K562 (cell line): ENCODE data around the gene MAD1L1. TPM values are rescaled to one million over a fixed set of nuclear protein-coding genes. Genes with fewer than 3 reads are reported as not detected.

Source experiments
- ATAC-seq: fragments of 200-7000 bp; cut with Tn5 transposase; 3 replicates; pipeline ENCODE4 v1.9.1; 2020; ENCODE audit warnings: moderate library complexity
- BruUV-seq: library from RNA; stranded (reverse); fragments of 400-500 nt; replicated peaks from 2 replicates; lab custom pipeline; 2021; lab: Mats Ljungman, UMichigan
- CTCF ChIA-PET: fragments of 300-600 bp; formaldehyde crosslinking; extraction: SDS; loops from one replicate; lab custom pipeline; 2021; ENCODE audit warnings: low intra/inter-chr PET ratio; lab: Yijun Ruan, JAX
- POLR2A ChIA-PET: fragments of 300-600, 350-650 bp; sonication (Branson Sonifier 250); formaldehyde crosslinking; extraction: SDS; loops from one replicate; lab custom pipeline; 2021; ENCODE audit warnings: antibody characterized with exemption, inconsistent platforms; lab: Yijun Ruan, JAX
- DNase-seq, 4 experiments: peaks; one replicate each; pipeline versions ENCODE4 v3.0.0 to v3.0.0-alpha.2; 2011 to 2018; ENCODE audit warnings: low spot score in 3 of 4, mixed read lengths in 3 of 4; ENCODE audit errors: extremely low read depth in 1 of 4
- FAIRE-seq: peaks from 2 replicates; lab custom pipeline; 2011; peaks lifted over from hg19 to GRCh38; lab: Jason Lieb, UNC
- H2AFZ ChIP-seq: 2 replicates; pipeline ENCODE4 v1.6.0; 2011; ENCODE audit warnings: low read depth, low read length, control low read depth, inconsistent platforms
- H3K27ac ChIP-seq: fragments of 200-600 bp; 3 replicates; pipeline ENCODE4 v1.8.0; 2011; ENCODE audit warnings: low read depth, mild to moderate bottlenecking, control low read depth, inconsistent platforms, low read length, moderate library complexity, mixed read lengths; ENCODE audit errors: extremely low read depth
- H3K27me3 ChIP-seq, 2 experiments: fragments of 300-600 bp in 1 of 2; 2 replicates in 1 of 2; 3 replicates in 1 of 2; pipeline versions ENCODE4 v1.6.0 to v1.8.0; 2011; ENCODE audit warnings: inconsistent platforms in 2 of 2, low read length in 2 of 2, mild to moderate bottlenecking in 1 of 2, mixed read lengths in 1 of 2, moderate library complexity in 1 of 2; ENCODE audit not compliant: control insufficient read depth in 2 of 2, insufficient read depth in 2 of 2
- H3K36me3 ChIP-seq: fragments of 300-600 bp; 3 replicates; pipeline ENCODE4 v1.8.0; 2011; ENCODE audit warnings: mild to moderate bottlenecking, low read length, inconsistent platforms; ENCODE audit not compliant: control insufficient read depth, insufficient read depth
- H3K4me1 ChIP-seq, 2 experiments: fragments of 200-600 bp in 1 of 2; replicated peaks in 1 of 2; 2 replicates in 1 of 2; 3 replicates in 1 of 2; pipeline versions ENCODE4 v1.5.1 to v1.8.0; 2011; ENCODE audit warnings: inconsistent platforms in 2 of 2, low read length in 2 of 2, mild to moderate bottlenecking in 1 of 2, mixed read lengths in 1 of 2, moderate library complexity in 1 of 2; ENCODE audit not compliant: control insufficient read depth in 2 of 2, insufficient read depth in 2 of 2
- H3K4me2 ChIP-seq: 2 replicates; pipeline ENCODE4 v1.6.1; 2011; ENCODE audit warnings: low read length, control low read depth, inconsistent platforms, mixed read lengths; ENCODE audit not compliant: insufficient read depth
- H3K4me3 ChIP-seq: fragments of 200-600 bp; sonication (generic), shearing (Covaris generic); 2 replicates; pipeline ENCODE4 v1.5.1; 2016; ENCODE audit warnings: control low read depth, inconsistent platforms
- H3K79me2 ChIP-seq: fragments of 200-600 bp; 3 replicates; pipeline ENCODE4 v1.8.0; 2011; ENCODE audit warnings: low read length, inconsistent platforms; ENCODE audit not compliant: control insufficient read depth, insufficient read depth
- H3K9ac ChIP-seq, 2 experiments: 2 replicates each; pipeline versions ENCODE4 v1.6.0 to v1.6.1; 2011; ENCODE audit warnings: low read depth in 2 of 2, low read length in 2 of 2, control low read depth in 1 of 2, inconsistent platforms in 1 of 2, mild to moderate bottlenecking in 1 of 2, mixed read lengths in 1 of 2; ENCODE audit not compliant: insufficient read depth in 1 of 2
- H3K9me1 ChIP-seq: one replicate; pipeline ENCODE4 v1.6.0; 2011; ENCODE audit warnings: inconsistent platforms, mild to moderate bottlenecking, low read length, moderate library complexity; ENCODE audit not compliant: control insufficient read depth, insufficient read depth
- H3K9me3 ChIP-seq: replicated peaks from 2 replicates; pipeline ENCODE4 v1.5.1; 2011; ENCODE audit warnings: low read depth, low read length, inconsistent platforms; ENCODE audit not compliant: control insufficient read depth, insufficient read depth
- H4K20me1 ChIP-seq: replicated peaks from 2 replicates; pipeline ENCODE4 v1.6.1; 2011; ENCODE audit warnings: low read length, inconsistent platforms, mixed read lengths; ENCODE audit not compliant: control insufficient read depth, insufficient read depth
- CAMTA2 ChIP-seq: fragments of 250-450 bp; sonication (Bioruptor Pico); conservative IDR thresholded peaks from 2 replicates; pipeline ENCODE4 v1.5.1; 2022
- CBFB ChIP-seq: sonication (generic); formaldehyde crosslinking; IDR thresholded peaks from 2 replicates; pipeline ENCODE4 v1.4.0; 2020; ENCODE audit warnings: mild to moderate bottlenecking, missing genetic modification reagents
- HNRNPUL1 ChIP-seq: fragments of 200-400 bp; formaldehyde crosslinking; IDR thresholded peaks from 2 replicates; pipeline ENCODE4 v1.6.1; 2017; ENCODE audit warnings: low read length
- KLF10 ChIP-seq: fragments of 250-450 bp; sonication (Bioruptor Pico); IDR thresholded peaks from 2 replicates; pipeline ENCODE4 v1.6.1; 2021; ENCODE audit warnings: matching md5 sums
- KLF16 ChIP-seq: IDR thresholded peaks from 2 replicates; pipeline ENCODE4 v1.6.1; 2016; ENCODE audit warnings: antibody characterized with exemption
- L3MBTL2 ChIP-seq: fragments of 450-650 bp; IDR thresholded peaks from 2 replicates; pipeline ENCODE4 v1.6.1; 2016; ENCODE audit warnings: mild to moderate bottlenecking, moderate library complexity
- MBD2 ChIP-seq: sonication (generic); IDR thresholded peaks from 2 replicates; pipeline ENCODE4 v1.6.1; 2016; ENCODE audit warnings: low read depth, borderline replicate concordance
- POLR2G ChIP-seq: fragments of 200-400 bp; formaldehyde crosslinking; IDR thresholded peaks from 2 replicates; pipeline ENCODE4 v1.6.1; 2017; ENCODE audit warnings: low read depth, mild to moderate bottlenecking, antibody characterized with exemption, low read length, moderate library complexity
- PTBP1 ChIP-seq: fragments of 200-400 bp; formaldehyde crosslinking; IDR thresholded peaks from 2 replicates; pipeline ENCODE4 v1.6.1; 2017; ENCODE audit warnings: low read depth, low read length
- RBFOX2 ChIP-seq: fragments of 200-400 bp; formaldehyde crosslinking; IDR thresholded peaks from 2 replicates; pipeline ENCODE4 v1.6.1; 2017; ENCODE audit warnings: low read depth, mild to moderate bottlenecking, low read length, moderate library complexity
- SAFB2 ChIP-seq: fragments of 200-400 bp; formaldehyde crosslinking; IDR thresholded peaks from 2 replicates; pipeline ENCODE4 v1.6.1; 2018; ENCODE audit warnings: borderline replicate concordance, low read length, low read depth, moderate library complexity; ENCODE audit not compliant: severe bottlenecking
- SP1 ChIP-seq: sonication (generic); formaldehyde crosslinking; IDR thresholded peaks from 2 replicates; pipeline ENCODE4 v1.8.1; 2022; ENCODE audit warnings: mild to moderate bottlenecking, missing genetic modification reagents
- STAT5A ChIP-seq: IDR thresholded peaks from 2 replicates; pipeline ENCODE4 v1.6.1; 2012; ENCODE audit warnings: low read length, inconsistent platforms, borderline replicate concordance
- TAL1 ChIP-seq: fragments of 450-650 bp; IDR thresholded peaks from 2 replicates; pipeline ENCODE4 v1.6.1; 2016; ENCODE audit warnings: mild to moderate bottlenecking
- TCF7 ChIP-seq: sonication (generic); IDR thresholded peaks from 2 replicates; pipeline ENCODE4 v1.6.1; 2016; ENCODE audit warnings: antibody characterized with exemption, borderline replicate concordance
- U2AF2 ChIP-seq: fragments of 200-400 bp; formaldehyde crosslinking; optimal IDR thresholded peaks from 2 replicates; pipeline ENCODE3; 2017; ENCODE audit warnings: low read depth, mild to moderate bottlenecking, low read length
- ZNF561 ChIP-seq: fragments of 450-650 bp; formaldehyde crosslinking; conservative IDR thresholded peaks from 2 replicates; pipeline ENCODE4 v1.4.0; 2020; ENCODE audit warnings: mild to moderate bottlenecking, moderate library complexity
- ZNF583 ChIP-seq: fragments of 250-450 bp; sonication (Bioruptor Pico); IDR thresholded peaks from 2 replicates; pipeline ENCODE4 v1.4.0; 2020
- ZNF717 ChIP-seq: fragments of 250-450 bp; sonication (Bioruptor Pico); IDR thresholded peaks from 2 replicates; pipeline ENCODE4 v1.5.0; 2021
- WGBS: fragments of 100-300 bp; shearing (Covaris generic); methylation state at CpG from one replicate; pipeline ENCODE4 v1.1.6; 2016; ENCODE audit warnings: low coverage, mixed read lengths; ENCODE audit not compliant: insufficient coverage; ENCODE audit errors: missing lambda C conversion rate; 5-methylcytosine and 5-hydroxymethylcytosine counted together
- in situ Hi-C: fragments of 300-500 bp; cut with MboI; formaldehyde crosslinking; loops from 4 replicates; pipeline ENCODE4 v1.15.0; 2018; ENCODE audit warnings: inconsistent platforms, mixed read lengths
- intact Hi-C: fragments of 100-400 bp; cut with micrococcal nuclease; formaldehyde crosslinking; loops from 2 replicates; pipeline ENCODE4 v1.14.2; 2022
- polyA plus RNA-seq, 8 experiments: library from polyadenylated mRNA; depleted of rRNA in 4 of 8; stranded (reverse) in 5 of 8; unstranded in 3 of 8; fragments of >200 nt; fragmentation: Nextera tagmentation in 2 of 8; fragmentation: Illumina TruSeq in 1 of 8; extraction: Ambion mirVana in 2 of 8; extraction: Trizol in 1 of 8; gene quantifications; 2 replicates each; pipeline versions ENCODE4 v1.2.1 to v1.2.3, GENCODE V29; 2011 to 2014; ENCODE audit warnings: inconsistent platforms in 1 of 8, missing spikeins in 1 of 8
- total RNA-seq, 7 experiments: library from RNA; depleted of rRNA in 6 of 7; stranded (reverse); fragments of >200 nt in 6 of 7; fragmentation: Illumina TruSeq in 2 of 7; extraction: Trizol in 2 of 7; gene quantifications; 2 replicates each; pipeline versions ENCODE4 v1.2.1 to v1.2.3, GENCODE V29; 2011 to 2021; ENCODE audit warnings: low replicate concordance in 1 of 7
- TF ChIP-seq, protein P1 (sequence below): conservative IDR thresholded peaks from 2 replicates; pipeline ENCODE4 v1.6.1; 2011; ENCODE audit warnings: low read depth, mild to moderate bottlenecking, low read length; ENCODE audit not compliant: control insufficient read depth
- TF ChIP-seq, protein P2 (sequence below): fragments of 450-650 bp; formaldehyde crosslinking; IDR thresholded peaks from 2 replicates; pipeline ENCODE4 v1.4.0; 2020; ENCODE audit warnings: mild to moderate bottlenecking

MAD1L1 gene
- total and polyA plus RNA-seq, 9 of the 15 experiments (the other 6 are each of a cell fraction or from before 2014, with no cell fraction given) = 1.7 to 89.7 (median 18.0) TPM

DNA sequence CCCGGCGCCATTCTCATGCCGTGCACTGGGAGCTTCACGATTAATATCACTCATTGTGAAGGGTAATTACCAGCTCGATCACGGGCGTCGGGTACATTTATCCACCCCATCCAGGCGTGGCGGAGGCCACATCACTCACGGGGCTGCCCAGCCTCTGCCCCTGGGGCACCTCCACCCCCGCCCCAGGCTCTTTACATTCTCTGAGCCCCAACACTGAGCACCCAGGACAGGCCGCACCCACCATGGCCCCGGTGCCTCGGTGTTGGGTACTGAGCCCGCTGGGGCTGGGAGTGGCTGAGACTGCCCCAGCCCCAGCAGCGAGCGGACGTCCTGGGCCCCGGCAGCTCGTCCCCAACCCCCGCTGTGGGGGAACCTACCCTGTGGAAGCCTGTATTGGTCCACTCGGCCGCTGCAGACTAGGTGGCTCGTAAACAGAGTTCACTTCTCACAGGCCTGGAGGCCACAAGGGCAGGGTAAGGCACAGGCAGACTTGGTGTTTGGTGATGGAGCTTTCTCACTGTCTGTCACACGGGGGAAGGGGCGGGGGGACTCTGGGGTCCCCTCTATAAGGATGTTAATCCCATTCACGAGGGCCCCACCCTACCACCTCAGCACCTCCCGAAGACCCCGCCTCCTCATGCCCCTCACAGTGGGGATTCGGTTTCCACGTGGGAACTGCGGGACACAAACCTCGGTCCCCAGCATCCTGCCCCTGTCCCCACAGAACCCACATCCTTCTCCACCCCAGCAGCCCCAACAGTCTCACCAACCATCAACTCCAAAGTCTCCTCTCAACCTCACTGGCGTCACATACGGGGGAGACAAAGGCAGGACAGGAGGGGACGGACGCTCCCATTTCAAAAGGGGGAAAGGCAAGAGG is 378.5 kb downstream of the MAD1L1 start (continued):
- TF ChIP-seq TCF7 = no peak
- TF ChIP-seq L3MBTL2 = no peak
- TF ChIP-seq KLF10 = no peak
- TF ChIP-seq, protein P1, sequence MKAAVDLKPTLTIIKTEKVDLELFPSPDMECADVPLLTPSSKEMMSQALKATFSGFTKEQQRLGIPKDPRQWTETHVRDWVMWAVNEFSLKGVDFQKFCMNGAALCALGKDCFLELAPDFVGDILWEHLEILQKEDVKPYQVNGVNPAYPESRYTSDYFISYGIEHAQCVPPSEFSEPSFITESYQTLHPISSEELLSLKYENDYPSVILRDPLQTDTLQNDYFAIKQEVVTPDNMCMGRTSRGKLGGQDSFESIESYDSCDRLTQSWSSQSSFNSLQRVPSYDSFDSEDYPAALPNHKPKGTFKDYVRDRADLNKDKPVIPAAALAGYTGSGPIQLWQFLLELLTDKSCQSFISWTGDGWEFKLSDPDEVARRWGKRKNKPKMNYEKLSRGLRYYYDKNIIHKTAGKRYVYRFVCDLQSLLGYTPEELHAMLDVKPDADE = 0 out of 2 replicates have a peak, but pooled peaks have one; percentile 5
- TF ChIP-seq POLR2G = 0 out of 2 replicates have a peak, but pooled peaks have one; percentile 40
- TF ChIP-seq CBFB (CRISPR knock-in tag) = no peak
- TF ChIP-seq KLF16 = no peak

DNA sequence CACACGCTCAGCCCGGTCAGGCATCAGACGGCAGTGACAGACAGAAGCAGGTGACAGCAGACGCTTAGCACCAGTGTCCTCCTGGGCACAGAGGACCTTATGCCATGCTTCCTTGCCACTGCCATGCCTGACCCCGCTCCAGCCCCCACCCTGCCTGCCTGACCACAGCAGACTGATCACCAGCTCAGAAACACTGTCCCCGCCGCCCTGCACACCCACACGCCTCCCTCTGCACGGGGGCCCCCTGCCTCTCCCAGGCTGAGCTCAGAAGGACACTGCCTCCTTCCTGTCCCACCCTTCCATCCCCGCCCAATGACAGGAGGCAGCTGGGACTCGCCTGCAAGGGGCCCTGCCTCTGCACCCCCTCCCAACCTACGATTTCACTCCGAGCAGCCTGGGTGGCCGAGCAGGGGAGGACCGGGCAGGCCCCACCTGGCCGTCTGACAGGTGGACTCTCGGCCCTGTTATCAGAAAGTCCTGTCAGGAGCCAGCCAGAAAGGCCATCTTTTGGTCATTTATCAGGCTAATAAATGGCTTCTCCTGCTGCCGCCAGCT is 379.2 kb downstream of the MAD1L1 start:
- ATAC-seq = peak; percentile 67
- TF ChIP-seq CAMTA2 (peak; percentile 44; the same call in 1 of the 2 replicates), HNRNPUL1 (no peak), RBFOX2 (no peak), ZNF561 (CRISPR knock-in tag) (no peak), ZNF583 (CRISPR knock-in tag) (no peak), U2AF2 (no peak), SAFB2 (no peak), SP1 (CRISPR knock-in tag) (0 out of 2 replicates have a peak, but pooled peaks have one; percentile 23), STAT5A (no peak), MBD2 (peak; percentile 21; the same call in 1 of the 2 replicates), PTBP1 (no peak), ZNF717 (CRISPR knock-in tag) (no peak), TAL1 (no peak)
- TF ChIP-seq, protein P2, sequence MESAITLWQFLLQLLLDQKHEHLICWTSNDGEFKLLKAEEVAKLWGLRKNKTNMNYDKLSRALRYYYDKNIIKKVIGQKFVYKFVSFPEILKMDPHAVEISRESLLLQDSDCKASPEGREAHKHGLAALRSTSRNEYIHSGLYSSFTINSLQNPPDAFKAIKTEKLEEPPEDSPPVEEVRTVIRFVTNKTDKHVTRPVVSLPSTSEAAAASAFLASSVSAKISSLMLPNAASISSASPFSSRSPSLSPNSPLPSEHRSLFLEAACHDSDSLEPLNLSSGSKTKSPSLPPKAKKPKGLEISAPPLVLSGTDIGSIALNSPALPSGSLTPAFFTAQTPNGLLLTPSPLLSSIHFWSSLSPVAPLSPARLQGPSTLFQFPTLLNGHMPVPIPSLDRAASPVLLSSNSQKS (CRISPR knock-in tag) = no peak

More for the DNA sequence above, 379.2 kb downstream of the MAD1L1 start:
- Histone ChIP-seq H3K4me3 (peak overlapping the region; percentile 56), H3K27ac (peak overlapping the region; percentile 89), H4K20me1 (no peaks in the 10 kb centered on the region), H3K36me3 (peaks cover 48% of the 10 kb centered on the region), H3K9me3 (peaks cover 3% of the 10 kb centered on the region), H3K9ac (peak overlapping the region; percentile 76 to 97), H3K79me2 (peaks cover 63% of the 10 kb centered on the region), H3K9me1 (peaks cover 6% of the 10 kb centered on the region), H2AFZ (no peak overlapping the region), H3K4me2 (peak overlapping the region; percentile 84), H3K4me1 (peaks cover 33 to 96% of the 10 kb centered on the region in 2 experiments), H3K27me3 (no peaks in the 10 kb centered on the region)
- POLR2A ChIA-PET = interaction anchor here (0.6 to 1.2 kb wide), 5 partner anchors 8 to 310 kb away, joined by 3 to 4 read pairs (median 3); no protein-coding TSS in a partner anchor
- FAIRE-seq (peak; percentile 77), DNase-seq (peak; percentile 53 to 84 (median 65))
- WGBS = 2% methylated on average over 18 of the region's 18 CpGs
- CTCF ChIA-PET = no interaction called here
- intact Hi-C loops = loop anchor here (2.0 to 10.0 kb wide), 2 partner anchors 71 to 251 kb away; no protein-coding TSS in a partner anchor
- no TSS peak for BruUV-seq
- in situ Hi-C loops = no loop called here
